Activated naive CD4-positive, alpha-beta T cell (primary cell): ENCODE results near the gene MBD3.

Experiments used
- DNase-seq, 4 experiments: peaks; one replicate each; lab custom pipeline; 2025; lab: John Stamatoyannopoulos, UW

The MBD3 gene

DNA sequence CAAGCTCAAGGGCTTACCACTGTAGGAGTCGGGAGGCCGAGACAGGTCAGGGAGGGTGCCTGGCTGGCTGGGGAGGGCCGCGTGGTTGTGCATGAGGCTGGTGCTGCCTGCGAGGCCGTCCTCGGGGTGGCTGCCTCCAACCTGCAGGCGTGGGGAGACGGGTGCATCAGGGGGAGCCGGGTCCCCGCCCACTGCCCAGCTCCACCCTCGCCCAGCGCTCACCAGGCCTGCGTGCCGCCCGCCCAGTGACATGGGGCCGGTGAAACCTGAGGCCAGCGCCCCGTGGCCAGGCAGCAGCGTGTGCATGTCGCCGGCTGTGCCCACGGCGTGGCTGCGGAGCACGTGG is 26.4 kb upstream of the MBD3 start:
- DNase-seq: no peak

DNA sequence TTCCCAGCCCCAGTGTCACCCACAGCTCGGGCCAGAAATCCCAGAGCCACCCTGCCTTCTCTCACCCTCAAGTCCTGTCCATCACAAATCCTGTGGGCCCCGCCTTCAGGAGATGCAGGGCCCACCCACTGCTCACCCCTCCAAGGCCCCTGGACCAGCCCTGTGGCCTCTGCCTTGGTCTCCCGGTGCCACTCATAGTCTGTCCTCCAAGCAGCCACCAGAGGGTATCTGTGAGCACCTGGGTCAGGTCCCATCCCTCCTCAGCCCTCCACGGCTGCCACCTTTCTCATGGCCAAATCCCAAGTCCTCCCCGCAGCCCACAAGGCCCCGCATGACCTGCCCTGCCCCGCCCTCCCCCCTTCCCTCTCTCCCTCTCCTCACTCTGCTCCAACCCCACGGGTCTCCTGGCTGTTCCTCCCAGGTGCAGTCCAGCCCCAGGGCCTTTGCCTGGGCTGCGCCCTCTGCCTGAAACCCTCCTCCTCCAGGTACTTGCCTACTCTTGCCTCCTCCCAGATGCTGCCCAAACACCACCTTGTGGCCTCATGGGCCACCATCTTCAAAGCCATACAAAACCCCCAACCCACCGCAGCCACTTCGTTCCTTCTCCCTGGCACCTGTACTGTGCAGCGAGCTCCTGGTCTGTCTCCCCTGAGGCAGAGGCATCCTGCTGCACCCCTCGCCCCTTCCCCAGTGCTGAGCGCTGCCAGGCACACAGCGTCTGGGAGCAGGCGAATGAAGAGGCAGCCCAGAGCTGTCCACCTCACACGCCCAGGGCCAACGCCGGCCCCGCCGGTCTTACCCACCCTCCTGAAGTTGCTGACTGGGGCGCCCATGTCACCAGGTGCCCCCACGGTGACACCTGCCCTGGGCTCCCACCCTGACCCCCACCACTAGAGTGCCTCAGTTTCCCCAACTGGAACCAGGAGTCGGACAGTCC is 25.8 kb upstream of the MBD3 start:
- no peak for DNase-seq

DNA sequence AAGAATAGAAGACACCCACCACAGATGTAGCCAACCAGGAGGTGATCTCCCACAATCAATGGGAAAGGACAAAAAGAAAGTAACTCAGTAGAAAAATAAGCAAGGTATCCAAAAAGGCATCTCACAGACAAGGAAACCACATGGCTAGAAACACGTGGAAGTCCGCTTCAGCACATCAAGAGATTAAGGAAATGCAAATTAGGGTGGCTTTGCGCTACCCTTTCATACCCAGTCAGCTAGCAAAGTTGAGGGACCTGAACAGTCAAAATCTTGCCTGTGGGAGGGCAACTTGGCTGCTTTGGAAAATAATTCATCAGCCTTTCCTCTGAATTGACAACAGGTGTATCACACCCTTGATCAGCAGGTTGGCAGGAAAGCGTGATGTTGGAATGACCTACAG is 24.2 kb upstream of the MBD3 start:
- DNase-seq: no peak

DNA sequence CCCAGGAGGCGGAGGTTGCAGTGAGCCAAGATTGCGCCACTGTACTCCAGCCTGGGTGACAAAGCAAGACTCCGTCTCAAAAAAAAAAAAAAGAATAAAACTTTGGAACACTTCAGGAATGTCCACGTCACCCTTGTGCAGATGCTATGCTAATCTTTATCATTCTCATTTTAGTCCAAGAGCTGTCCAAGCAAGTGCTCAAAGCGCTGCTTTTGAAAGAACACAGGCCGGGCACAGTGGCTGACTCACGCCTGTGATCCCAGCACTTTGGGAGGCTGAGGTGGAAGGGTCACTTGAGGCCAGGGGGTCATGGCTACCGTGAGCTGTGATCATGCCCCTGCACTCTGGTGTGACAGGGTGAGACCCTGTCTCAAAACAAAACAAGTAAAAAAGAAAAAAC is 23.7 kb upstream of the MBD3 start:
- DNase-seq: no peak

DNA sequence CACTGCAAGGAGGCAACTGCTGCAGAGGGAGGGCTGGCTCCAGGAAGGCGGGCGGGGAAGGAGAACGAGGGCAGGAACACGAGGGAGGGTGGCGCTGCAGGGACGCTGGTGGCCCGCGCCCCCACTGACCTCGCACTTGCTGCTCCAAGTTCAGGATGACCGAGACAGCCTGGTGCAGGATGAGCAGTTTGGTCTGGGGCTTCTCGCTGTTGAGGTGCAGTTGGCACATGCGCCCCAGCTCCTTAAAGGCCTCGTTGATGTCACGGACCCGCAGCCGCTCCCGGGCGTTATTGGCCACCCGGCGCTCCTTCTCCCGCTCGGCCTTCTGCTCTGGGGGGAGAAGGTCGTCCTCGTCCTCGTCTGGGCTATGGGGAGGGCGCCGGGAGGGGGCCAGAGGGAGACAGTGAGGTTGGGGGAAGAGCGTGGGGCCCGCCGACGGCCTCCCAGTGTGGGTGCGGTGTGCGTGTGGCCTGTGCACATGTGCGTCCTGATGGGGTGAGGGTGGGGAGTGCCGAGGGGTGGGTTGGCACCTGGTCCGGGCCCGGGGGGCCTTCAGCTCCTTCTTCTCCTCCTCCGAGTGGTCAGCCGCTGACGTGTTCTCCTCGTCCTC is 22.6 kb upstream of the MBD3 start:
- DNase-seq: no peak

DNA sequence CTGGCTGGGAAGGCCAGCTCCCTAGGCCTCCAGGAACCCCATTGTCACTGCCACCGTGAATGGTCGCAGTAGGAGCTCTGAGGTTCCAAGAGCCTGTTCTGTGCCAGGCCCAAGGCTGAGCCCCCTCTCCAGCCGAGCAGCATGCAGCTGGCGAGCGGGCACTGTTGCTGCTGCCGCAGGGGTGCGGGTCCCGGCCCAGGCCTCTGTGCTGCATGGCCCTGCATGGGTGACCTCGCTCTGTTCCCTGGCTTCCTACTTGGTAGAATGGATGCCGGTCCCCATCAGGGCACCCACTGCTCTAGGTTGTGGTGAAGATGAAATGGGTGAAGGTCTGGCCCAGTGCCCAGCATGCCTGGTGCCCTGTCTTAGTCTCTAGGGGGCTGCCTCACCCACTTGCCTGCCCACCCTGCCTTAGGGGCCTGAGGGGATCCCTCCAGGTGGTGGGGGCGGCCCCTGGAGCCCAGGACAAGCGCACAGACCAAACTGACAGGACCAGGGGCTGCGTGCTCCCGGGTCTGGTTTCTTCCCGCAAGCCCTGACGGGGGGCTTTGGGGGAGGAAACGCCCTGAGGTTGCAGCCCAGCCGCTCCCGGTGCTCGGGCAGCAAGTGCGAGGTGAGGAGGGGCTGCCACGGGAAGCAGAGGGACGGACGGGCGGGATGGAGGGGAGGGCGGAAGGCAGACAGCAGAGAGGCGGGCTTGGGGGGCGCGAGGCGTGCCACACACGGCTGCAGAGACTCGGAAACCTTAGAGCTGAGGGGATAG is 21.3 kb upstream of the MBD3 start:
- DNase-seq: no peak

DNA sequence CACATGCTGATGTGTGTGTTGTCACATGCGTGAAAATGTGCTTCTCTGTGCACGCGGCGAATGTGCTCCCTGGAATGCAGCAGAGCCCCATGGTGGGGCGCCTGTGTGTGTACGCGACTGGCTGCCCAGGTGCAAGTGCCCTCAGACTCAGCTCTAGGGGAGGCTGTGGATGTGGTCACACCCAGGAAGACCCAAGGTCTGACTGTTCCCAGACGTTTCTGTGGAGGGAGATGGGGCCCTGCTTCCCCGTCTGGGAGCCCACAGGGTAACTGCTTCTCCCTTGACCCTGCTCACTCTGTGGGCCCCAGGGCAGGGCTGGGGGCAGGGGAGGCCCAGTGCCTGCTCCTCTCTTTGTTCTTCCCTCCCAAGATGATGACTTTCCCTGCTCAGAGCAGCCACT is 20.5 kb upstream of the MBD3 start:
- DNase-seq: no peak

DNA sequence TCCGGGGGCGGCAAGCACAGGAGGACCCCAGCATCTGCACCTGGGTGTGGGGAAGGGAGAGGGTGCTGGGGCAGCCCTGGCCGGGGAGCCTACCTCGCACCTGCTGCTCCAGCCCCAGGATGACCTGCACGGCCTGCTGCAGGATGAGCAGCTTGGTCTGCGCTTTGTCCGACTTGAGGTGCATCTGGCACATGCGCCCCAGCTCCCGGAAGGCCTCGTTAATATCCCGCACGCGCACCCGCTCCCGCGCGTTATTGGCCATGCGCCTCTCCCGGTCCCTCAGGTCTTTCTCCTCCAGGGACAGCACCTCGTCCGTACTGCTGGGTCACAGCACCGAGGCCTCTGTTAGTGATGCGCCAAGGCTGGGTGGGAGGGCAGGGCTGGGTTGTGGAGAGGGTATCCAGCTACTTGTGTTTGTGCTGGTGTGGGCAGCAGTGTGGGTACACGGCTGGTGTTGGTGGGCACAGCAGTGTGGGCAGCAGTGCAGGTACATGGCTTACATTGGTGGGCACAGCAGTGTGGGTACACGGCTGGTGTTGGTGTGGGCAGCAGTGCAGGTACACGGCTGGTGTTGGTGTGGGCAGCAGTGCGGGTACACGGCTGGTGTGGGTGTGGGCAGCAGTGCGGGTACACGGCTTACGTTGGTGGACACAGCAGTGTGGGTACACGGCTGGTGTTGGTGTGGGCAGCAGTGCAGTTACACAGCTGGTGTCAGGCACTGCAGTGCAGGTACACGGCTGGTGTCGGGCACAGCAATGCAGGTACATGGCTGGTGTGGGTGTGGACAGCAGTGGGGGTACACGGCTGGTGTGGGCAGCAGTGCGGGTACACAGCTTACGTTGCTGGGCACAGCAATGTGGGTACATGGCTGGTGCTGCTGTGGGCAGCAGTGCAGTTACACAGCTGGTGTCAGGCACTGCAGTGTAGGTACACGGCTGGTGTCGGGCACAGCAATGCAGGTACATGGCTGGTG is 19.7 kb upstream of the MBD3 start:
- DNase-seq: no peak

DNA sequence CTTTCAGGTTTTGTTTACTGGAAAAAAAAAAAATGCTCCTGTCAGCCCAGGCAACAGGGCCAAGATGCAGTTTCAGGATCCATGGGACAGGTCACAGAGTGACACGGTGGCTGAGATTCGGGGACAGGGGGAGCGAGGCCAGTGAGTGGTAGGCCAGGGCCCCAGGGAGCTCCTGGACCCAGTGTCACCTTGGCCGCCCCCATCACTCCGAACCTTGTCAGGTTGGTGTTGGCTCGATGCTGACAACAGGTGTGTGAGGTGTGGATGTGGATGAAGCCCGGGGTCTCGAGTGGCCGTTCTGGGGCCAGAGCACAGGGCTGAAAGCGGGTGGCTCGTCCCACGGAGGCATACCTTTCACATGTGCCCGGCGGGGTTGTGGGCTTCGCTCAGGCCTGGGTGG is 18.7 kb upstream of the MBD3 start:
- DNase-seq: no peak

DNA sequence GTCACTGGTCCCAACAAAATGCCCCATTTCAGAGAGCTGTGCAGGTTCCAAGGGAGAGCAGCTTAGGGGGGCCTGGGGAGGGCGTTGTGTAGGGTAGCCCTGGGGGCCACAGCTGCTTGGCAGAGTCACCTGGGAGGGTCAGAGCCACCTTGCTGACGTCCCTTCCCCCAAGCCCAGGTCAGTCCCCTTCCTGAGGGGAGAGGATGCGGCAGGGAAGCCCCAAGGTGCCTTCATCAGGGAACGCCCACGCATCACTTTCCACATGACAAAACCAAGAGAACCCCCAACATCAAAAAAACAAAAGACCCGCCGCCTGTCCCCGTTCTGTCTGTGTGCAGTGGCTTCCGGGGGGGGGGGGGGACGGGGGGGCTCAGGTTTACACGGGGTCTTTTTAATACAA is 17.9 kb upstream of the MBD3 start:
- DNase-seq: no peak

DNA sequence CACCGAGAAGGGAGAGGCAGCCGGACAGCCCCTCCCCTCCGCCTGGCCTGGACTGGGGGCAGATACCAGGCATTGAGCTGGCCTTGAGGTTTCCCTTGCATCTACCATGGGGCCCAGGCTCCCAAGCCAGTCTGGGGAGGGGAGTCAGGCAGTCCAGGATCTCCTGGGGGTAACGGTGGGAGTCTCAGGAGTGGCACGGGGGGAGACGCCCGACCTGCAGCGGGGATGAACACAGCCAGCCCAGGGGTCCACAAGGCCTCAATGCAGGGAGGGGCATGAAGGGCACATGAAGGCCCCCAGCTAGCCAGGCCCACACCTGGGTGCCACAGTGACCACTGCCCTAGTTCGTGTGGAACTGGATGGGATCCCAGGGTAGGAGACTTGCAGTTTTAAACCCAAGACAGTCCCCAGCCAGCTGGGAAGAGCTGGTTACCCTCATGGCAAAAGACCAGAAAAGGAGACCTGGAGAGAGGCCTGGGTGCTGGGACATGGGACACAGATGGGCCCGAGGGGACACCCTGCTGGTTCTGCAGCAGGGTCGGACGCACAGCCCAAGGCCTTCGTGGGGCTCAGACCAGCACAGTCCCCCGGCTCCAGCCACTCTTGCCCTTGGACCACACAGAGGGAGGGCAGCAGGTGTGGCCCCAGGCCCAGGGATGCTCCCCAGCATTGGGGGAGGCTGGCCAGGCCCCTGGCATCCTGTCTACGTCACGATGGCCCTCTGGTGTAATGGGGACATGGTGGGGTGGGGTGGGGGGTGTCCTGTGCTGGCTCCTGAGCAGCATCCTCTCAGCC is 17.2 kb upstream of the MBD3 start:
- no peak for DNase-seq

DNA sequence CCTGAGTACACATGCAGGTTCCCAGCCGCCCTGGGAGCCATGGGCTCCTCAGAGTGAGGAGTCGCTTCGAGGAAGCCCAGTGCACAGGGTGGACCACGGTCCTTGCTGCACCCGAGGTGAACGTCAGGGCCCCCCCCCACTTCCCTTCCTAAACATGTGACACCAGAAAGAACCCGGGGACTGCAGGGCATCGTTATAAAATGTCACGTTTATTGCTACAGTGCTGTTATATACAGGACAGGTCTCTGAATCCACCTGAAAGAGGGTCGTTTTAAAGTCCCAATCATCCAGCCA is 16.4 kb upstream of the MBD3 start:
- peak in 1 of 4 experiments; percentile 22 for DNase-seq

DNA sequence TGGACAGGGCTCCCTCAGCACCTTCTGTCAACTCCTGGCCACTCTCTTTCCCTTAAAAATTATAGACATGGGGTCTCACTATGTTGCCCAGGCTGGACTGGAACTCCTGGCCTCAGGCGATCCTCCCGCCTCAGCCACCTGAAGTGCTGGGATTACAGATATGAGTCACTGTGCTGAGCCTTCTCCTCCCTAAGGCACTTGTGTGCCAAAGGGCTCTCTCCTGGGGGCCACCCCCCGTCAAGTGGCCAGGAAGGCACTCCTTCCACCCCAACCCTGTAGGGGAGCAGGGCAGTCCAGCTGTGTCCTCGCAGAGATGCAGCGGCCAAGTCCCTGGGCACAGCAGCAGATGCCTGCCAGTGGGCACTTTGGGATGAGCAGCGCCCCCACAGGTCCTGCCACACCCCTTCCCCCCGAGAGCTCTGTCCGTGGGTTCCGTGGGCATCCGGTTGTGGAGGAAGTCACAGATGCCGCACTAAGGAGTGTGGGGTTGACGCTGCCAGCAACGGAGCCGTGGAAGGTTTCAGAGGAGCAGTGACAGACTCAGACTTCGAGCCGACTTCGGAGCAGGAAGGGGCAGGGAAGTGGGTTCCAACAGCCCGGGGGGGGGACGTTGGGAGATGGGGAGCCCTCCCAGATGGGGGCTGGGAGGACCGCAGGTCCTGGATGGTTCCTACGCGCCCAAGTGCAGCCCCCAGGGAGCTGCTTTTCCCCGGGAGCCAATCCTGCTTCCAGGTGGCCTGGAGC is 15.9 kb upstream of the MBD3 start:
- peak in 2 of 4 experiments; percentile 22 to 25 for DNase-seq

DNA sequence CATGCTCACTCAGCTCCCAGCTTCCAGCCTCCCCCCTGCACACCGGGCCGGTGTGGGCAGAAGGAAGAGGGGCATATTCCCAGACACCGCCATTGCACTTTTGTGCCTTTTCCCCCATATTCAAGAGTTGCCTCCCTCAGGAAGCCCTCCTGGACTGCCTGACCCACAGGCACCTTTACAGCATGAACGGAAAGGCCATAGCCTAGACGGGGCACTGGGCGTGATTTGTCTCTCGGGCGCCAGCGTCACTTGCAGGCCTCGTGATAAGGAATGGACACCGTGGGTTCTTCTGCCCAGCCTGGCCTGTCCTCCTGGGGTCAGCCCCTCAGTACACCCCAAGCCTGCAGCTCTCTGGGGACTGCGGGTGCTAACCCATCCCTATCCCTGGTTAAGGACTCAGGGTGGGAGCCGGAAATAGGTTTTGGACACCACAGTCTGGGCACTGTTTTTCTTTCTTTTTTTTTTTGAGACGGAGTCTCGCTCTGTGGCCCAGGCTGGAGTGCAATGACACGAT is 13.5 kb upstream of the MBD3 start:
- no peak for DNase-seq

DNA sequence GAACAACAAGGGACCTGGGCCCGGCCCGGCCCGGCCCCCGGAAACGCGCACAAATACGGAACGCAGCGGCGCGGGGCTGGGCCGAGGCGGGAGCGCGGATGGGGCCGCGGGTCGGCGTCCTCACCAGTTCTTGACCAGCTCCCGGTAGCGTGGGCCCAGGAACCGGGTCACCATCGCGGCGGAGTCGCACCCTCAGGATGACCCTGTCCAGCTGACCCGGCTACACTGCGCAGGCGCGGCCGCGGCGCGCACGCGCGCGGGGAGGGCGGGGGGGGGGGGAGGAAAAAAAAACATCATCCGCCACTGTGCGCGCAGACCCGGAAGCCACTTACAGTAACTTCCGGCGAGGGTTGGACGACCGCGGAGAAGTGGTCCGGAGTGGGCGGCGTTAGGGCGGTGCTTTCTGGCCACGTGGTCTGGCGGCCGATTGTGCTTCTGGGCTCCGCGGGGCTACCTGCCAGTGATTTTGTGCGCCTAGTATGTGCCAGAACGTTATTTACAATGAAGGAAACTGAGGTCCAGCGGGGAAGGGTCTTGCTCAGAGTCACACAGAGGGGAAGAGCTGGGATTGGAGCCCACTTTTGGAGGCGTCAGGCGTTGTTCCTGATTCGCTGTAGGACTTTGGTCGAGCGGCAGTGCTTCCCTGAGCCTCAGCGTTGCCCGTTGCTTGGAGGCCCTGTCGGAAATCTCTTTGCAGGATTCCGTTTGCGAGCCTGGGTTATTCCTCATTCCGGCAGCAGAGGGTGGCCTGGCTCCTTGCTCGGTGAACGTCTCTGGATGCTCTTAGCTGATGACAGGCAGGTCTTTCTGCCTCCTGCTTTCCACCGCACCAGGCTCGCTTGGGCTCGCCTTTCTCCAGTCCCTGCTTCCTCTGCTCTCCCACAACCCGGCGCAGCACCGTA is 12.8 kb upstream of the MBD3 start, which contains the start of gene UQCR11:
UQCR11 (minus strand) TSS at position 227 of the 902 bp plus-strand sequence; CDS start at position 174, 53 bp downstream.
- peak; percentile 77 to 84 (median 80) for DNase-seq

DNA sequence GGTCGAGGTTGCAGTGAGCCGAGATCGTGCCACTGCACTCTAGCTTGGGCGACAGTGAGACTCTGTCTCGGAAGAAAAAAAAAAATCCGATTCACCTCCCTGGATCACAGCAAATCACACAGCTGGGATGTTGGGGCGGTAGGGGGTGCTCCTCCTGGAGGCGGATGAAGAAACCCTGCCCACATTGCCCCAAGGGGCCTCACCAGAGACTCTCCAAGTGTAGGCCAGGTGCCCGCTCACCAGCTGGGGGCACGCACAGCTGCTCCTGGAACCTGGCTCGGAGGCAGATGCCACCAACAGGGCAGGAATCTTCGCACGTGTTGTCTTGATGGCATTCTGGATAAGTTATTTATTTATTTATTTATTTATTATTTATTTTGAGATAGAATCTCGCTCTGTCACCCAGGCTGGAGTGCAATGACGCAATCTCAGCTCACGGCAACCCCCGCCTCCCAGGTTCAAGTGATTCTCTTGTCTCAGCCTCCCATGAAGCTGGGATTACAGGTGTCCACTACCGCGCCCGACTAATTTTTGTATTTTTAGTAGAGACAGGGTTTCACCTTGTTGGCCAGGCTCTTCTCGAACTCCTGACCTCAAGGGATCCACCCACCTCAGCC is 9.5 kb upstream of the MBD3 start:
- DNase-seq: no peak

DNA sequence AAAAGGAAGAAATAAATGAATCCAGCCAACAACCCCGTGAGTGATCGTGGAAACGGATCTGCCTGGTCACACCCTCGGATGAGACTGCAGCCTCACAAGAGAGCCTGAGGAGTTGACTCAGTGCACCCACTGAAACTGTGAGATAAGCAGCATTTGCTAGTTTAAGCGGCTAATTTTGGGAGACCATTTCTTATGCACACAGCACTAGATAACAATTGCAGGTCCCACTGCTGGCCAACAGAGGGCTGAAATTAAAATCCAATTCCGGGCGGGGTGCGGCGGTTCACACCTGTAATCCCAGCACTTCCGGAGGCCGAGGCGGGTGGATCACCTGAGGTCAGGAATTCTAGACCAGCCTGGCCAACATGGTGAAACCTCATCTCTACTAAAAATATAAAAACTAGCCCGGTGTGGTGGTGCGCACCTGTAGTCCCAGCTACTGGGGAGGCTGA is 9.0 kb upstream of the MBD3 start:
- no peak for DNase-seq

DNA sequence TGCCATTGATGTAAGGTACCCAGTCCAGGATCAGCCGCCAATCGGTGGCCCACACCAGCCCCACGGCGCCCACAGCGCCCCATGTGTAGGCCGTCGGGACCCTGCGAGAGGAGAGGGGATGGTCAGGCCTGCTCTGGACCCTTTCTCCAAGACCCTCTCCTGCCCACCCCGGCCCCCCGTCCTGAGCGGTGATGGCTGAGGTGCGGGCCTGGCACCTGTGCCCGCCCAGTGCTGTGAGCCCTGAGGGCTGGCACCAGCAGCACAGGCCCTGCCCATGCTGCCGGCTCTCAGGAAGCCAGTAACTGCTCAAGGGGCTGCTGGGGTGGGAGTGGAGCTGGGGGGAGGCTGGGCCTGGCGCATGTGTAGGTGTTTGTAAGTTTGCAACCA is 6.8 kb upstream of the MBD3 start:
- no peak for DNase-seq
